Tibial nerve (tissue), 3 donors: ENCODE data around the gene TLE3.

Experiments
- POLR2A ChIP-seq, 2 donors: fragments of 450-650 bp; IDR thresholded peaks; one replicate each; pipeline ENCODE4 v1.6.1; 2017; ENCODE audit warnings: antibody characterized with exemption in 2 of 2, mild to moderate bottlenecking in 2 of 2, moderate library complexity in 2 of 2
- TF ChIP-seq, protein P1 (sequence below), 5 experiments: fragments of 200-600 bp in 3 of 5; fragments of 450-650 bp in 2 of 5; sonication (generic) in 3 of 5; IDR thresholded peaks; one replicate each; pipeline ENCODE4 v1.5.1; 2016 to 2019; ENCODE audit warnings: antibody characterized with exemption in 5 of 5, mild to moderate bottlenecking in 3 of 5, moderate library complexity in 2 of 5

DNA sequence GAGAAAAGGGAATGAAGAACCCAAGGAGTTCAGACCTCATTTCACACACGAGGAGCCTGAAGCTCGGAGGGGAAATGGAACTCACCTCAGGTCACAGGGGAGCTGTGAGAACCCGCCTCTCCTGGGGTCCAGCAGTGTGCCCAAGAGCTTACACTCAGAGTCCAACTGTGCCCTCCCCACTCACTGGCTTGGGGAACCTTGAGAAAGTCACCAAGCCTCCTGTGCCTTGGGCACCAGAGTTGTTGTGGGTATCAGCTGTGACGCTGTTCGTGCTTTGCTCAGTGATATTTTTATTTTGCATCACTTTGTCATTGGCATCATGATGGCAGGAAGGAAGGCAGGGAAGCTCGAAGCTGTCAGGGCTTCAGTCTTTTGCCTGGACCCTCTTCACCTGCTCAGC is 83.4 kb downstream of the TLE3 start:
- TF ChIP-seq, protein P1, sequence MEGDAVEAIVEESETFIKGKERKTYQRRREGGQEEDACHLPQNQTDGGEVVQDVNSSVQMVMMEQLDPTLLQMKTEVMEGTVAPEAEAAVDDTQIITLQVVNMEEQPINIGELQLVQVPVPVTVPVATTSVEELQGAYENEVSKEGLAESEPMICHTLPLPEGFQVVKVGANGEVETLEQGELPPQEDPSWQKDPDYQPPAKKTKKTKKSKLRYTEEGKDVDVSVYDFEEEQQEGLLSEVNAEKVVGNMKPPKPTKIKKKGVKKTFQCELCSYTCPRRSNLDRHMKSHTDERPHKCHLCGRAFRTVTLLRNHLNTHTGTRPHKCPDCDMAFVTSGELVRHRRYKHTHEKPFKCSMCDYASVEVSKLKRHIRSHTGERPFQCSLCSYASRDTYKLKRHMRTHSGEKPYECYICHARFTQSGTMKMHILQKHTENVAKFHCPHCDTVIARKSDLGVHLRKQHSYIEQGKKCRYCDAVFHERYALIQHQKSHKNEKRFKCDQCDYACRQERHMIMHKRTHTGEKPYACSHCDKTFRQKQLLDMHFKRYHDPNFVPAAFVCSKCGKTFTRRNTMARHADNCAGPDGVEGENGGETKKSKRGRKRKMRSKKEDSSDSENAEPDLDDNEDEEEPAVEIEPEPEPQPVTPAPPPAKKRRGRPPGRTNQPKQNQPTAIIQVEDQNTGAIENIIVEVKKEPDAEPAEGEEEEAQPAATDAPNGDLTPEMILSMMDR (IDR thresholded peaks at IDR 0.05): no peak
- TF ChIP-seq POLR2A (IDR thresholded peaks at IDR 0.05): no peak
